ENCODE data around the gene FARS2.

DNA sequence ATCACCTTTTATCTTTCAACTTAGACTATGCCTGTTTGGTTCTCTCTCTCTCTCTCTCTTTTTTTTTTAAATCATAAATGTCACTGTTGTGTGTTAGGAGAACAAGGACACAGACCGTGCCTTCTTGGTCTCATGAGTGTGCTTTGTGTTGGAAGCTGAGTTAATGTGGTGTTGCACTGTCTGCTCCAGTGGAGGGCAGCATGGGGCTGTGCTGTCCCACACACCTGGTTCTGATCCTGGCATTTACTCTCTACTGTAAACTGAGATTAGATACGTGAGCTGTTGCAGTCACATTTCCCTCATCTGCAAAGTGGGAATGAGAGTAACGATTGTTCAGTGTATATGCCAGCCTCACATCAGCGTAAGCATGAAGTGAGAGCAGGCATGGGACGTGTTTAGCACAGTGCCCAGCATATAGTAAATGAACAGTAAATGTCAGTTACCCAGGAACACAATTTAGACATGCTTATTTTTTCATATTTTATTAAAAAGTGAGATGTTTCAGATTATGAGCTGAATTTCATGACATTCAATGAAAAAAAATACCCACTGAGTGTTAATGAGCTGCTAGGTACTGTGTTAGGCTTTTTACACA, 161.1 kb downstream of the FARS2 start:
- TF ChIP-seq JUN (CRISPR knock-in tag; IDR thresholded peaks at IDR 0.05) (no peak), ARID2 (CRISPR knock-in tag; IDR thresholded peaks at IDR 0.05; ENCODE audit: borderline replicate concordance) (no peak), FOXA1 (IDR thresholded peaks at IDR 0.05) (no peak), FOXA1 (CRISPR knock-in tag; IDR thresholded peaks at IDR 0.05) (no peak), ATF7 (IDR thresholded peaks at IDR 0.05) (no peak), ATF7 (CRISPR knock-in tag; IDR thresholded peaks at IDR 0.05) (no peak), POLR2AphosphoS5 (IDR thresholded peaks at IDR 0.05; ENCODE audit: low read depth, low read length) (no peak), ZNF549 (CRISPR knock-in tag; IDR thresholded peaks at IDR 0.05) (no peak), ZNF720 (CRISPR knock-in tag; IDR thresholded peaks at IDR 0.05) (no peak), TAF1 (CRISPR knock-in tag; IDR thresholded peaks at IDR 0.05) (no peak), NFIC (IDR thresholded peaks at IDR 0.05; ENCODE audit: low read length) (no peak), ZNF660 (CRISPR knock-in tag; IDR thresholded peaks at IDR 0.05; ENCODE audit: borderline replicate concordance, low read depth) (no peak), CBX2 (IDR thresholded peaks at IDR 0.05; ENCODE audit: low read depth, low read length) (no peak), CBX2 (CRISPR knock-in tag; IDR thresholded peaks at IDR 0.05; ENCODE audit: low read depth) (no peak)
- TF ChIP-seq, protein P1, sequence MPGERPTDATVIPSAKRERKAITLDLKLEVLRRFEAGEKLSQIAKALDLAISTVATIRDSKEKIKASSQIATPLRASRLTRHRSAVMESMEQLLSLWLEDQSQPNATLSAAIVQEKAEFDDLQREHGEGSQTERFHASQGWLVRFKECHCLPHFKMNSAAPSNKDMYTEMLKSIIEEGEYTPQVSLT (CRISPR knock-in tag; IDR thresholded peaks at IDR 0.05; ENCODE audit: borderline replicate concordance, low read depth): no peak
- TF ChIP-seq, protein P2, sequence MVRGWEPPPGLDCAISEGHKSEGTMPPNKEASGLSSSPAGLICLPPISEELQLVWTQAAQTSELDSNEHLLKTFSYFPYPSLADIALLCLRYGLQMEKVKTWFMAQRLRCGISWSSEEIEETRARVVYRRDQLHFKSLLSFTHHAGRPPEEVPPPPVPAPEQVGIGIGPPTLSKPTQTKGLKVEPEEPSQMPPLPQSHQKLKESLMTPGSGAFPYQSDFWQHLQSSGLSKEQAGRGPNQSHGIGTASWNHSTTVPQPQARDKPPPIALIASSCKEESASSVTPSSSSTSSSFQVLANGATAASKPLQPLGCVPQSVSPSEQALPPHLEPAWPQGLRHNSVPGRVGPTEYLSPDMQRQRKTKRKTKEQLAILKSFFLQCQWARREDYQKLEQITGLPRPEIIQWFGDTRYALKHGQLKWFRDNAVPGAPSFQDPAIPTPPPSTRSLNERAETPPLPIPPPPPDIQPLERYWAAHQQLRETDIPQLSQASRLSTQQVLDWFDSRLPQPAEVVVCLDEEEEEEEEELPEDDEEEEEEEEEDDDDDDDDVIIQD (CRISPR knock-in tag; IDR thresholded peaks at IDR 0.05; ENCODE audit: low read depth): no peak

All from HepG2 (cell line).